ENCODE results near the gene PLXNA2.

Gene PLXNA2

DNA sequence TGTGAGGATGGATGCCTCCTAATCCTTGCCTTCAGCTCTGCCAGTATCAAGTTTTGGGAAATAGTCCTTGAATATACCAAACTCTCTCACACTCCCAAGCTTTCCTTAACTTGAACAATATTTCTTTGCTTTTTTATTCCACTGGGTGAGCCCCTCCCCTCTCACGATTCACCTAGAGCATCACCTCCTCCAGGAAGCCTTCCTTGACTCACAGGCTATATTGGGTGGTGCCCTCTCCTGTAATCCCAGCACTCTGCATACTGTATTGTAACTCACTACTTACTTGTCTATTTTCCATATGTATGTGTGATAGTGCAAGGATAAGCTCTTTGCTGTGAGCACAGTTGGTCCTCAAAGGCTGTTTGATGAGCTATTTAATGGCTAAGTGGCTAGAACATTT, 114.7 kb downstream of the PLXNA2 start:
- in situ Hi-C loops (cut with MboI; ENCODE audit: low sequenced_read_pairs), result no loop called here

DNA sequence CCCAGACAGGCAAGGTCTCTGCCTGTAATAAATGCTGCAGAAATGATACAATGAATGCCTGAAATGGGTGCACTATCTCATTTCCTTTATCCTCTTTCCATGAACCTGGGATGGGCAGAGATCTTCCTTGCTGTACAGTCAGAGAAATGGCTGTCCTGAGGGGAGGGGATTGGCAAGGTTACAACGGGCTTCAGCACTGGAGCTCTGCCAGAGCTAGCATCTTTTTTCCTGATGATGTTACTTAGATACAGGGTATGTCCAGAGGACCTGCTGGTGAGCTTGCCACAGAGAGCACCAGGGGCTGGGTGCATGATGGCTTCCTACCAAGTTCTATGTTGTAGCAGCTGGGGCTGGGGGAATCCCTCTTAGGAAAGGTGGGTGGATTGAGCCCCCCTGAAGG, 115.1 kb downstream of the PLXNA2 start:
- in situ Hi-C loops (cut with MboI; ENCODE audit: low sequenced_read_pairs), result no loop called here

DNA sequence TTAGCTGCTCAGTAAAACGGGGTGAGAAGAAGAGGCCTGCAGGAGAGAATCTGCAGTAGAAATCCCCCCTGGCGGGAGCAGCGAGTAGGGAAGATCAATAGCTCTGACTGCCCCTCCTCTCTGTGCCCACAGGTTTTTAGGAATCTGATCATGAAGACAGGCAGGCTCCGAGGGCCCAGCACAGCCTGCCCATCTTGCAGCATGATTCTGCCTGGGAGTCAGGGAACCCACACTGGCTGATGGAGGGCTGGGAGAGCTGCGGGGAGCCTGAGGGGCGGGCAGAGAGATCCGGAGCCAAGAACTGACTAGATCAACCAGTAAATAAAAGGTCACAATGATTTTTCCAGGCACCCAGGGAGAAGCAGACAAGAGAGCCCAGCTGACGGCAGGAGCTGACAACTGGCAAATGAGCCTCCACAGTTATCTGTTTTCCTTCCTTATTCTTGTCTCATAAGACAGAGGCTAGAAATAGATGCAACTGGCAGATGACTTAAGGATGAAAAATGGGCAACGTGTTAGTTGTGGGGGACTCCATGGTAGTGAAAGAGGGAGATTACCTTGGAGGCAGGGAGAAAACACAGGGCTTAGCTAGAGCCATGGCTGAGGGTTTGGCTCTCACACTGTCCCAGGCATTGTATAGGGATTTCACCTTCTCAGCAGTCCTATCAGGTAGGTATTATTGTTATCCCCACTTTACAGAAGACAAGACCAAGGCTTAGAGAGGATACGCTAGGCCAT, 116.2 kb downstream of the PLXNA2 start:
- in situ Hi-C loops (cut with MboI; ENCODE audit: low sequenced_read_pairs), result no loop called here

DNA sequence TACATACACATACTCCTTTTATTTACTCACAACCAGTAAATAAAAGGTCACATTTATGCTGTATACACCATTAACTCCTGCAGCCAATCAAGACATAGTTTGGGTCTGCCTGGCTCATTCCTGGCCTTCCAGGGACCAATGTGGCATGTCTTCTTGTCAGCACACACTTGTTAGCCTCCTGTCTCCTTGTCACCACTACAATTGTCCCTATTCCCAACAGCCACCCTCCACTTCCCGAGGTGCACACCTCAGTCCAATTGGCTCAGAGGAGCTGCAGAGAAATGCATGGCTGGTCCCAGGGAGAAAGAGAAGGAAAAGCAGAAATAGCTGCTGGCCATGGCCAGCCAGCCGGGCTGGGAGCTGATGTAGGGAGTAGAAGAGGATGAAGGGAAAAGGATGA, 116.9 kb downstream of the PLXNA2 start:
- in situ Hi-C loops (cut with MboI; ENCODE audit: low sequenced_read_pairs), result no loop called here

DNA sequence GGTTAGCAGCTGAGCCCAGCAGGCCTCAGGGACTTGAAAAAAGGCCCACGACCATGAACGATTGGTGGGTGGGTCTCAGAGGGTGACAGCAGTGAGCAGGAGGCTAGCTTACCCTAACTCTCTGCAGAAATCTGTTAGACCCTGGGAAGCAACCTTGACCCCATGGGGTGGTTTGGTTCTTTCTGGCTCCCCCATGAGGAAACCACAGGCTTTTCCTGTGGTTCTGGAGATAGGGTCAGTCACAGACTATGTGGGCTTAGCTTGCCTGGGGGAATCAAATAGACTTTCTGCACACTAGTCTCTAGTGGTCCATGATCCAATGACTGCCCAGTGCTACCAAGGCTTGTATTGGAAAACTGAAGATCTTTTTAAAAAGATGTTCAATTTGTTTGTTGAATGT, 118.1 kb downstream of the PLXNA2 start:
- in situ Hi-C loops (cut with MboI; ENCODE audit: low sequenced_read_pairs), result no loop called here

DNA sequence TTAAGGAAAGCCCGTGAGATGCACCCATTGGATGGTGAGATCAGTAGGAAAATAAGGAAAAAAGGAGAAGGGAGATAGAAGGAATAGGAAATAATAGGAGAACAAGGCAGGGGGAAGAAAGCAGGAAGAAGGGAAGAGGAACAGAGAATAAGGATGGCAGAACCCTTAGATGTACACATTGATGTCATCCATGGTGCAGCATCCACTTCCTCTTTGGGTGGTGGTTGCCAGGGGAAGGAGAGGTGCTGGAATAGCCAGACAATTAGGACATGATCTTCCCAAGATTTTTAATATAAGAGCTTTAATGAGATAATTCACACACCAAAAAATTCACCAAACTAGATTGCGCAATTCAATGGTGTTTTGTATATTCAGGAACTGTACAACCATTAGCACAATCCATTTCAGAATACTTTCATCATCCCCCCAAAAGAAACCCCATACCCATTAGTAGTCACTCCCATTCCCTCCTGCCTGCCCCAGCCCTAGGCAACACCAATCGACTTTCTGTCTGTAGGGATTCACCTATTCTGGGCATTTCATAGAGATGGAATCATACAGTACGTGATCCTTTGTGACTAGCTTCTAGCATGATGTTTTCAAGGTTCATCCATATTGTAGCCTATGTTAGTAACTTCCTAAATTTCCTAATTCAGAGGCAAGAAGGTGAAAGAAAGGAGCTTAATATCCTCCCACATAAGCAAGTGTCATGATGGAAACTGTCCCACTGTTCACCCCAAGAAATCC, 121.4 kb downstream of the PLXNA2 start:
- in situ Hi-C loops (cut with MboI; ENCODE audit: low sequenced_read_pairs), result no loop called here

DNA sequence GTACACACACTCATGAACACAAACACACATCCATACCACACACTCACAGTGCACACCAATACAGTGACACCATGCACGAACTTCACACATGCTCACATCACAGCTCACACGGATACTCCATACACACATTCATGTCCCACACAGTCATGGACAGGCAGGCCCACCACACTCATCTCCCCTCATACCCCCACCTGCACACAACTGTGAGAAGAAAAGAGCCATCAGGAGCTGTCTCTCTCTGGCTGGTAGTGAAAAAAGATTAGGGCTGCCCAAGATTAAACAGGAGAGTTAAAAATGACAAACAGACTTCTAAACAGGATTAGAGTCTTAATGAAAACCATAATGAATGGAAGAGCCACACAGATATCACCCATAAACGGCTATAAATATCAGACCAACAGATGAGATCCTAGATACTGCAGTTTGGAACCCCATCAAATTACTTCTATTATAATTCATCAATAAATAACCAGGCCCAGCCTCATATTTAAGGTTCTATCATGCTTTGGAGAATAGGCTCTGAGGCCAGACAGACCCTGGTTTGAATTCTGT, 122.3 kb downstream of the PLXNA2 start:
- in situ Hi-C loops (cut with MboI; ENCODE audit: low sequenced_read_pairs), result no loop called here

DNA sequence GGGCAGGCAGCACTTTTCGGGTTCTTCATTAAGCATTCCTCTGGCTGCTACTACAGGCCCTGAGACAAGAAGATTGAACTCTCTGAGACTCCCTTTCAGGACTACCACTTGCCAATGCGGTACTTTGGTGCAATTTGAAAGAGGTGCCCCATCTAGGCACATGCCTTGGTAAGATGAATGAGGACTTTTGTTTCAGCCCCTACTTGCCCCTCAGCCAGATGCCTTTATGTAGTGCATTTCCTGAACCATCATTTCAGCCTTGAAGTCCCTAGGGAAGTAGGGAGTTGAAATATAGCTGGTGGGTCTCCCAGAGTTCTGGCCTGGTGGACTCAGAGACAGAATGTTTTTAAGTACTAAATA, 123.8 kb downstream of the PLXNA2 start:
- in situ Hi-C loops (cut with MboI; ENCODE audit: low sequenced_read_pairs), result no loop called here

DNA sequence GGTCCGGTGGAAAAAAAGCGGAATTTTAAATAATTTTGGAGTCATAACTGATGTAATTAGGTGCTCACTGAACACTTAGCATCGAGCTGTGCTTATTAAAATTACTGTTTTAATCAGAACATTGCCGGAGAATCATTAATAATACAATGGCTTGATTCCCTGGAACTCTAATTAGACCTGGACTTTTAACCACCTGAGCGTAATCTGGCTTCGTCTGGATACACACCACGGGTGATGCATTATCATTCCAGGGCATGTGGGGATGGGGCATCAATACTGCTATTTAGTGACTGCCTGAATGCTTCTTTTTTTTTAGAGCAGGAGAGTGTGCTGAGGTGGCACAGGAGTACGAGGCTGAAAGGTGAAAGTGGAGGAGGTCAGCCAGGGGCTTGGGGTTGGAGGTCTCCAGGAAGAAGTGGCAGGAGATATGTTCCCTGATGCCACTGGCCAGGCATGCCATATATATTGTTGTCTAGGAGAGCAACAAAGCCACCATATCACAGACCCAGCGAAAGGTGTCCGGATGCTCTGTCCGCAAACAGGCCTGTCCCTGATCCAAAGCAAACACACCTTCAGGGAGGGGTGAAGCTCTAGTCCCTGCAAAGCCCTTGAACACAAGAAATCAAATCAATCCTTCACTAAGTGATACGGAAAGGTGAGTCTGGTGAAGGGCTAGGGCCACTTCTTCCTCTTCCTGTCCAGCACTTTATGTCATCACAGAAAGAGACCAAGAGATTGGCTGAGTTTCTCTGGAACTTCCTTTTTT, 125.2 kb downstream of the PLXNA2 start:
- in situ Hi-C loops (cut with MboI; ENCODE audit: low sequenced_read_pairs), result no loop called here

DNA sequence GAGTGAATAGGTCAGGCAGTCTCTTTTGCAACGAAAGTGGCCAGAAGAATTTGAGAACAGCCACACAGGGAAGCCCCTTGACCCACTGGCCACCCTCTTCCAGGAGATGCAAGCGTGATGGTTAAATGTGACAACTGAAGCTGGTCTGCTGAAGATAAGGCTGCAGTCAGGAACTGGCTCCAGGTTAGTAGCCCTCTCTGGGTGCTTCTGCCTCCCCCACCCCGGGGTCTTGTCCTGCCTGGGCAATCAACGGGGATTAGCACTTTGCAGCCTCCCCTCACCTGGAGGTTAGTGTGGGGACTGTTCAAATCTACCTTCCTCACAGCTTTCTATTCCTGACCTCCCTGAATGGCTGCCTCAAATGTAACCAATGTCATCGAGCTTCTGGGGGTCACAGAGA, 125.9 kb downstream of the PLXNA2 start:
- in situ Hi-C loops (cut with MboI; ENCODE audit: low sequenced_read_pairs), result no loop called here

DNA sequence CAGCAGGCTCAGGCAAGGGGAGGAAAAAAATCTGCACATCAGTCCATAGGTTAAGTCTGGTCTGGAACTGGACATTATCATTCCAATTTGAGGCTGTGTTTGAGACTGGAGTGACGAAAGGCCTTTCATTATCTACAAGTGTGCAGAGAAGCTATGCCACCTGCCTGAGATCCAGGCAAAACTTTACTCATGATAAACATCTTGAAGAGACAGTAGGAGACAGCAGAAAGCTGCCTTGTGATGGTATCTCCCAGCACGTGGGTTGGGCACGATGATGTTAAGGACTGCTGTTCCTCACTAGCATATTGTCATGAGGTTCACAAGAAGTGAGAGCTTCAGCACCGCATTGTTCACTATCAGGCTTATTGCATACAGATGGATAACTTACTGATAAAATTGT, 126.4 kb downstream of the PLXNA2 start:
- in situ Hi-C loops (cut with MboI; ENCODE audit: low sequenced_read_pairs), result no loop called here

DNA sequence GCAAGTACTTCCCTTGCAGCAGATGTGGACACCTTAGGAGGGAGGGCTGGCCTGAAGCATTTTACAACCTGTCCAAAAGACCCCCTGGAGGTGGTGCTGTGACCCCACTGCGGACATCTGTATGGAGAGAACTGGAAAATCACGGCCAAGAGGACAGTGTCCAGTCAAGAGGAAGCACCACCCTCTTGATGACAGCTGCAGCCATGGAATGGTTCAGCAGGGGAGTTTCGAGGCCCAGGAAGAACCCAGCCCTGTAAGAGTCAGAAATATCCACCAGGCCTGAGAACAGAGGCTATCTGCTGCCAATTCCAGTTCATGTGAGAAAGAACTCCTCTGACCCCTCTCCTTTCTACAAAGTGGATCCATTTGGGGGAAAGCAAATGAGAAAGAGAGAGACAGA, 126.8 kb downstream of the PLXNA2 start:
- in situ Hi-C loops (cut with MboI; ENCODE audit: low sequenced_read_pairs), result no loop called here

DNA sequence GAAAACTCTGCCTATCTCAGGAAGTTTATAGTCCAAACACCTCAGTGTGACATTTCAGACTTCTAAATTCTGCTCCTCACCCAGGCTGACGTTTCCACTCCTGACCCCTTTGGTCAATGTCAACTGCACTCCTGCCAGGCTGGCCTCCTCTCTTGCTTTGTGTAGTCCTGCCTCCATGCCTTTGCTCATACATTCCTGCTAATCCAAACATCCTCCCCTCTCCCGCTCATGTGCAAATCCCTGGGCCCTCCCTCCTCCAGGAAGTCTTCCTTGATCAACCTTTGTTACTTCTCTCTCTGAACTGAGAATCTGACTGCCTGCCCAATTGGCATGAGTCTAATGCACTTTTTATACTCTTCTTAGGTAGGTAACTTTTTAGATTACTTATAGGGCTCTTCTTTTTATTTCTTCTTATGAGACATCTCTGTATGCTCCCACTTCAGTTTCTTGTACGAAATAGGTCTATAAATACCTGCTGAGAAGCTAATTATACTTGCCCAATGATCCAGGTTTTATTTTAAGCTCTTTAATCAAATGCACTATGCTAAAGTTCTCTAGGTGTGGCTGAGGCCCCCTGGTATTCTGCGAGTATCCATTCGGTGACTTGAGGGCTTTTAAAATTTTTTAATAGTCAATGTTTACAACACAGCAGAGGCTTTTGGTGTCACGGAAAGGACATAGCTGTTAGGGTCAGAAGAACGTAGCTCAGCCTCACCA, 128.1 kb downstream of the PLXNA2 start:
- in situ Hi-C loops (cut with MboI; ENCODE audit: low sequenced_read_pairs), result no loop called here

DNA sequence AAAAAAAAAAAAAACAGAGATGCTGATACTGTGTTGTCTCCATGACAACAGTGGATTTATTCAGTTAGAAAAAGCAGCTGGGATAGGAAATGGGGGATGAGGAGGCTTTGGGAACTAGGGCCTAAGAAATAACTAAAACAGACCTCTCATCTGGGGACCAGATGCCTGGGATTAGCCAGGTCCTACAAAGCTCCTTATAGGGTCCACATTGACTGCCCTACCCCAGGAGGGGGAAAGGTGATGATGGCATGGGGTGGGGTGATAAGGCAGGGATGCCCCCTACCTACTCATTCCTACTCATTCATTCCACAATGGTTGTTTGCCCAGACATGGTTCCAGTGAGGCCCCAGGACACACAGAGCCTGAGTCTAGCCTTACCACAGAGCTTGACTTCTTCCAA, 131.2 kb downstream of the PLXNA2 start:
- in situ Hi-C loops (cut with MboI; ENCODE audit: low sequenced_read_pairs), result no loop called here

DNA sequence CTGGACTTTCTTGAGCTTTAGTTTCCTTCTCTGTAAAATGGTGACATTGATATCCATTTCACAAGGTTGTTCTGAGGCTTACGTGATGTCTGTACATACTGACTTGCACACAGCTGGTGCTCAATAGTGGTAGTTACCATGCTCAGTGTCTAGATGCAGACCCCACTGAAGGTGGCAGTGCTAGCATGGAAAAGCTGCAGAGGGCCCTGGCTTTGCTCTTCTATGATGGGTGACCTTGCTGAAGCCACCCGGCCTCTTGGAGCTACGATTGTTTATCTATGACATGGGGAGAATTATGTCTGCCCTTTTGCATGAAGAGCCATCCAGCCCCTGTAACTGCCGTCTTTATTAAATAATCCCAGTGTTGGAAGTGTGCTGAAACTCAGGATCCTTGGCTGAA, 131.8 kb downstream of the PLXNA2 start:
- in situ Hi-C loops (cut with MboI; ENCODE audit: low sequenced_read_pairs), result no loop called here

DNA sequence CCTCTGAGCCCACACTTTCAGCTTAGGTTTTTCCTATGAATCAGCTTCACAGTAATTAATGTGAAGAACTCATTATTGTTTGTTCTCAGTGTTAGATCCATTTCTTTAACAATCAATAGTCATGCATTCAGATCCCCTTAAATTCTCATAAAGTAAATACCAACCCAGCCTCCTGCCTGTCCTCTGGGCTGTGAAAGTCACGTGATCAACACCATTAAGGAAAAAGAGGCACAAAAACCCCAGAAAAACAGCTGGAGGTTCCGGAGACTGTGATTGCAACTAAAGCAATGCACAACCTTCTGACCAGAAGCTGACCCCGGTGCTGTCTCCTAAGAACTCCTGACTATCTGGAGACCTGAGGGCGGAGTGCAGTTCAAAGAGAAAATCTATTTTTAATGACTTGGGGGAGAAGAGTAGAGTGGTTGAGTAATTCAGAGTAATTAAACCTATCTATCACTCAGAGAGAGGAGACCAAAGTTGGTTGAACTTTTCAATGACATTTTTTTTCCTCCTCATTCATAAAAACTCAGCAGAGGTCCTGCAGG, 132.5 kb downstream of the PLXNA2 start:
- in situ Hi-C loops (cut with MboI; ENCODE audit: low sequenced_read_pairs), result no loop called here

DNA sequence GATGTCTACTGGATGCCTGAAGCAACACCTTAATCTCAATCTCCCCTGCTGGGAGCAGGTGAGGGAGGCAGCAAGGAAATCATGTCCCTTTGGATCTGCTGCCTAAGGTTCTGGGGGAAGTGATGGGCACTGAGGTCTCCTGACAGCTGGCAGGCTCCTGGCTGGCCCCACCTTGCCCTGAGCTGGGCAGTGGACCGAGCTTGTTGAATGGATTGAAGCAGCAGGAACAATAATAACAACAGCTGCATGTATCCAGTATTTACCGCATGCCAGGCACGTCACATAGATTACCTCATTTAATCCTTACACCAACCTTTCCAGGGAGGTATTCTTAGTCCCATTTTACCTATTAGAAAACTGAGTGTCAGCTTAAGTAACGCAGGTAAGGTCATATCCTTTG, 133.9 kb downstream of the PLXNA2 start:
- in situ Hi-C loops (cut with MboI; ENCODE audit: low sequenced_read_pairs), result no loop called here

DNA sequence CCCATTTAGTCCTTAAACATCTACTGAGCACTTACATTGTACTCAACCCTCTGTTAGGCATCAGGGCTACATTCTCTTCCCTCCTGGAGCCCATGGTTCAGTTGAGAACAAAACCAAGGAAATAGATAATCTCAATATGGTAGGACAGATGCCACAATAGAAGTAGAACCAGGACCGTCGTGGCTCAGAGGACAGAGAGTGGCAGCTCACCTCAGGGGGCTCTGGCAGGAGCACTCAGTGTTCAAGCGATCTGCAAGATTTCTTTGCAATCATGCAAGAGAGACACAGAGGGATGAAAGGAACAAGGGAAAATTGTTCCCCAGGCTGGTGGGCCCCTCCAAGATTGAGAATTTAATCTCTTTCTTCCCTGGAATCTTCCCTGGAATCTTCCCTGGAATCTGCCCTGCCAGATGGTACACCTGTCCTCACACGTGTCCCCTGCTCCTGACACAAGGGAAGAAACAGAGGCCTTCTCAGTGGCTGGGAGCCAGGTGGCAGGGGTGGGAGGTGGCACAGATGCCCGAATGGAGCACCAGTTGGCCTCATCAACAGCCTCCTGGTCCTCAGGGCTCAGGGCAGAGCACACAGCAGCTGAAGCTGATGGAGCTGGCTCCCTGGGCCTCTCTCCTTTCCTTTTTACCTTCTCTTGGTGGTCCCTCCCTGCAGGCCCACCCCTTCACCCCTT, 135.4 kb downstream of the PLXNA2 start:
- in situ Hi-C loops (cut with MboI; ENCODE audit: low sequenced_read_pairs), result no loop called here

DNA sequence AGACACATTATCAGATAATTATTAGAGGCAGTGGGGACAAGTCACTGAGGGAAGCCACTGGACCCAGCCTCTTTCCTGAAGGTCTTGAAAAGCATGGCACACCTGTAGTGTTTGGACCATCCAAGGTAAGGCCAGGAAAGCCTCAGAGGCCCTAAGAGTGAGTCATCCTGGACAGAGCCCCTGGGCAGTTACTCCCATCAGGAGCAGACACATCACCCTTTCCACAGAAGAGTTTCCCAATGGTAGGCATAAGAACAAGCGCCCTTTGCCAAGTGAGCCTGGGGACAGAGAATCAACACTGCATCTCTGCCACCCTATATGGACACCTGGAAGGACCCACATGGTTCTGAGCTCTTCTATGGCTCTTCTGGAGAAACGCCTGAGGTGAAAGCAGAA, 136.0 kb downstream of the PLXNA2 start:
- in situ Hi-C loops (cut with MboI; ENCODE audit: low sequenced_read_pairs), result no loop called here
